GM08714 (cell line): ENCODE results near the gene CASR.

Source experiments
- H3K4me3 ChIP-seq: fragments of 200-500 bp; sonication (Bioruptor generic); 2 replicates; pipeline ENCODE4 v1.5.1; 2014; ENCODE audit warnings: mild to moderate bottlenecking, low read length, inconsistent platforms
- ZNF274 ChIP-seq: IDR thresholded peaks from 2 replicates; pipeline ENCODE4 v1.6.1; 2012; ENCODE audit warnings: mild to moderate bottlenecking, low read depth, low read length

The CASR gene

DNA sequence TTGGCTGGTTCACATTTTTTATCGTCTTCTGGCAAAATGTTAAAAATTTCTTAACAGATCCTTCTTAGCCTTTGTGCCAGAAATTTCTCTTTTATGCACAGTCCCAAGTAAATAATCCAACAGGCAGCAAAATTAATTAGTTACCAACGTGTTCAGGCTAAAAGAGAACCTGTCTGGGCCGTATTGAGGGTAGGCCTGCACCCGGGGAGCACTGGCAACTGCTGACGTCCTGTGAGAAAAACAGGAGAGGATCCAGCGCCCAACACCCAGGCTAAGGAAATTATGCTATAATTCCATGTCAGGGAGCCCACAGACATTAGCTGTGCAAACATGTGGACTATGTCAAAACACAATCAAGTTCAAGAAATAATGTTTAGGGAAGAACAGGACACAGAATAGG is 110.9 kb downstream of the CASR start:
- no peak for TF ChIP-seq ZNF274
- no peak overlapping the region for H3K4me3 ChIP-seq

DNA sequence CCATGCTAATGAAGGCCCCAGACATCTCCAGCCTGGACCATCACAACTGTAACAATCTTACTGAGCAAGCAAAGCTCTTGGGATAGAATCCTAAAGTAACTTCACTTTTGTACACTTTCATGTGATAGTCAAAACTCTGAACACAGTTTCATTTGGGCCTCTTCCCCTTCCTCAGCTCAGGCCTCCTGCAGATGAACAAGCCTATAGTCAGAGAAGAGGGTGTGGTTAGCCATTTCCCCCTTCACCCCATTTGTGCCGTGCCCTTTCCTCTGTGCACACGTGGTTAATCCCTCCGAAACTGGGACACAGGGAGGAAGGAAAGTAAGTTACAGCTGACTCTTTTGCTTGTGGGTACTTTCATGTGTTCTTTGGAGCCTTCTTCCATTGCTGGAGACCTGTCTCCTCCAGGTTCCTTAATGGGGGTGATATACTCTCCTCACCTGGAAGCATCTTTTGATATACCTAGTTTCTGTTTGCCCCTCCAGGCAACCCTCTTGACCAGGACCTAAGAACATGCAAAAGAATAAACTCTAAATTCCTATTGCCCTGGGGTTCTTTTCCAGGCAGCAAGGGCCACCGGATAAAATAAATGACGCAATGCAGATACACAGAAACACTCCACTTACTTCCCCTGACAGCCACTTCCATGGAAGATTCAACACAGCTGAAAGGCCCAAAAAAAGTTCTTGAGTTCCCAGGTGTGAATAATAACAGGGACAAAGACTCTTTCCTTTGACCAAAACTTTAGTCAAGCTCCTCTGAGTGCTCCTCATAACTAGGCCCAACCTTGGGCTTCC is 112.0 kb downstream of the CASR start:
- H3K4me3 ChIP-seq, result no peak overlapping the region
- TF ChIP-seq ZNF274, result no peak

DNA sequence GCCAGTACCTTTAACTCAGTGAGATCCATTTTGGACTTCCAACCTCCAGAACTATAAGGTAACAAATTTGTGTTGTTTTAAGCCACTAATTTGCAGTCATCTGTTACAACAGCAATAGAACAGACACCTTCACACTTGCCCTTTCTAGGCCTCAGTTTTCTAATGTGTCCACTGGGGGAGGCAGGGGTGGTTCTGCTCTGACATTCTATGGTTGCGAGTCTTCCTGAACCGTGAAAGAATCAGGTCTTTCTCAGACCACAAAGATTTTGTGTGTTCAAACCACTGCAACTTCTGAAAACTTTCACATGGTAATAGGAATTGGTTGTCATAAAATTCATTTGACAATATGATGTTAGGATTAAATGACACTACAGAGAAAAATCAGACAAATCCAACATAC is 114.8 kb downstream of the CASR start:
- no peak for TF ChIP-seq ZNF274
- H3K4me3 ChIP-seq, result no peak overlapping the region

DNA sequence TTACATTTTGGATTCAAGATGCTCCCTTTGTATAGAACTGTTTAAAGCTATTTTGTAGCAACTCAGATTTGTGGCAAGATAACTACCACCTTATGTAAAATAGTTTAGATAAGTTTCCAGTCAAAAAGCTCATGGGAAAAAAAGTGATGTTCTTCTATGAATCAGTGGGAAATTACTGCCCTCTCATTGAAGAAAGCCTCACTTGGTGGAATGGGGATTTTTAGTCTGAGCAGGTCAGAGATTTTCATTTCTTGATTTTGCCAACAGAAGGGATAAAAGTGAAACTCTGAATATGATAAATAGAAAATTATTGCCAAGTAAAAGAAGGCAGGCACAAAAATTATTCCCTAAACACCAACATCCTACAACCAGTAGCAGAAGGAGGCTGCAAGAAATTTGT is 115.7 kb downstream of the CASR start:
- H3K4me3 ChIP-seq, result no peak overlapping the region
- no peak for TF ChIP-seq ZNF274

DNA sequence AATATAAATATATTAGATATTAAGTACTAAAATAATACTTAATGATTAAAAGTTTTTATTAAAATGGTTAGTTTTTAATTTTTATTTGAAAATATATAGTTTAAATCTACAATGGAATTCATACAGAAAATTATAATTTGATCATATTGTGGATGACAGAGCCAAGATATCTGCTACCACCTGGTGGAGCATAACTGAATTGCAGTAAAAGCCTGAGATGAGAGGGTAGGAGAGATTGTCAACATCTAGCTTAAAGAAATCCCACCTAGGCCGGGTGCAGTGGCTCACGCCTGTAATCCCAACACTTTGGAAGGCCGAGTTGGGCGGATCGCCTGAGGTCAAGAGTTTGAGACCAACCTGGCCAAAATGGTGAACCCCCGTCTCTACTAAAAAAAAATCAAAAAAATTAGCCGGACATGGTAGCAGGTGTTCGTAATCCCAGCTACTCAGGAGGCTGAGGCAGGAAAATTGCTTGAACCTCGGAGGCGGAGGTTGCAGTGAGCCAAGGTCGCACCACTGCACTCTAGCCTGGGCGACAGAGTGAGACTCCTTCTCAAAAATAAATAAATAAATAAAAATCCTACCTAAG is 116.5 kb downstream of the CASR start:
- no peak for TF ChIP-seq ZNF274

DNA sequence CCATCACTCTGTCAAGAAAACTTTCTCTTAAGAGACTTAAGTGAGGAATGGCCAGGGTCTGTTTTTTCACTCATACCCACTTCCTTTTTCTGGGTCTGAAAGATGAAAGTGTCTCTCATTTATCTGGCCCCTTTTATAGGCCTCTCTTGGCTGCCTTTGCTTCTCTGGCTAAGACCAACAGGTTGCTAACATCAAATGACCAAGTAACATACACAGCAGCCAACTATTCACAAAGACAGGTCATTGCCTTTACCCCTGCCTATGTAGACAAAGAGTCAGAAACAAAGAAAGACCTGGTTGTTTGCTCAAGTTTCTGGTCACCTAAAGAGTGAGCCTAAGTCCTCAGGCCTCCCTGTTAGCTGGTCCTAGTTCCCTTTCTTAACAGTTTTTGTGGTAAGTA is 117.6 kb downstream of the CASR start:
- TF ChIP-seq ZNF274, result no peak
- no peak overlapping the region for H3K4me3 ChIP-seq

More for the DNA sequence above, 116.5 kb downstream of the CASR start:
- no peak overlapping the region for H3K4me3 ChIP-seq

DNA sequence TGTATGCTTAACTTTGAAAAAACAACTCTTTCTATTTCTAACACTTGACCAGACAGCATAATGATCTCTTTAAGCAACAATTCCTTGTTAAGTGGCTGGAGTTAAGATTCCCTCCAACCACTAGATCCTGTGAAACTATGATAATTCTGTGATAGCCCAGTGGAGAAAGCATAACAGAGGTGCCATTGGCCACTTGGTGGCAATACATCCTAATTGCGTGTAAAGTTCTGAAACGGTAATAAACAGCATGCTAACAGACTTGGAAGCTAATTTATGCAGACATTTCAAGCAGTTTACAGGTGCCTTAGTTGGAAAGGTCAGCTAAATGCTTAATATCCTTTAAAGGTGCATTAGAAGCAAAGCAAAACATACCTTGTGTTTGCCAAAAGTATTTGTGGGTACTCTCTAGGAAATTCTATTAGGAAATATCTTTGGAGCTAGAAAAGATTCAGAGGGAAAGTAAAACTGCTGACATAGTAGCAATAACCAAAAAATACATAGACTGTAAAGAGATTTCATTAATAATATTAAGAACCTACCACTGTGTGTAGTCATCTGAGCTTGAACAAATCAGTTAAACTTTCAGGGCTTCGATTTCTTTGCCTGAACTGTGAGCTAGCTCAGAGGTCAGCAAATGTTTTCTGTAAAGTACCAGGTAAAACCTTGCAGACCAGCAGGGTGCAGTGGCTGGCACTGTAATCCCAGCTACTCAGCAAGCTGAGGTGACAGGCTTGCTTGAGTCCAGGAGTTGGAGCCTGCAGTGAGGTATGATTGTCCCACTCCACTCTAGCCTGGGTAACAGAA is 122.6 kb downstream of the CASR start:
- H3K4me3 ChIP-seq, result no peak overlapping the region
- TF ChIP-seq ZNF274, result no peak

DNA sequence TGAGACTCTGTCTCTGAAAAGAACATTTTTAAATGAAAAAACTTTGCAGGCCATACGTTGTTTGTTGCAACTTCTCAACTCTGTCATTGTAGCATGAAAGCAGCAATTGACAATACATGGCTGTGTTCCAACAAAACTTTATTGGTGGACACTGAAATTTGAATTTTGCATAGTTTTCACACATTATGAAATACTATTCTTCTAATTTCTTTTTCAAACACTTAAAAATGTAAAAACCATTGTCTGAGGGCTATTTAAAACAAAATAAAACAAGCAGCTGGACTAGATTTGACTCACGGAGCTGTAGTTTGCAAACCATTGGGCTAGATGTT is 123.1 kb downstream of the CASR start:
- no peak overlapping the region for H3K4me3 ChIP-seq
- TF ChIP-seq ZNF274, result no peak

DNA sequence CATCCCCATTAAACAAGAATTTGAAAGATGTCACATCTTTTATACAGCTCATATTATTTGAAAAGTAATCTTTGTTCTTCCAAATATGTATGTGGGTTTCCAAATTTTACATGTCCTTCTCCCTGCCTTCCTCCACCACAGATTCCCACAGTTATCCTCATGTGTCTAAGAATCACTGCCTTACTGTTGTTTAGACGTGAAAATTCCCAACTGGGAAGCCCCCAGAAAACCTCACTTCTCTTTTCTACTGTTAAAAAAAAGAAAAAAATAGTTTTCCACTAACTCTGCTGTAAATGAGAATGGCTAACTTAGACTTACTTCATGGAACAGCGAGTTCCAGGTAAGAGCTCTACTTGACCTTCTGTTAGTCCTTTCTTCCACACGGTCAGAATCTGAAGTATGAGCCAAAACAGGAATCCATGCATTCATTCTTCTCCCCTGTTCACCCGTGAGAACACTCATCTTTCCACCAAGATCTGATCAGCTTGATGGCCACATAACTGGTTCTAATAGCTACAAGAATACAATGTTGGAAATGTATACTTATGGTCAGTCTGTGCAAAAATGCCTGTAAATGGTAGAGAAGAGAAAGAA is 123.7 kb downstream of the CASR start:
- TF ChIP-seq ZNF274, result no peak
- no peak overlapping the region for H3K4me3 ChIP-seq

DNA sequence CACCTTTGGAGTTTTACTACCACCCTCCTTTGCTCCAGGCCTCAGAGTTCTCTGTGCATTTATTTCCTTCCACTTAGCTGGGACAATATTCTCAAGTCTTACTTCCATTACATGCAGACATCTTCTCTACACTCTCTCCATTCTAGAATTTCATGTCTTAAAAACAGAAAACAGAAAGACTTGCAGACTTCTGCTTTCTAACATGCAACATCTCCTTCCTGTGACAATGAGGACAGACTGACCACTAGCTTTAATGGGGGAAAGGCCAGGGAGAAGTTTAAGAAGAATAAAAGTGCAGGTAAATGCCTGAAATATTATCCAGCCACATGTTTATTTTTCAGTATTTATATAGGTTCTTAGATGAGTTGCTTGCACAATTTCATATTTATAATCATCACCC is 124.5 kb downstream of the CASR start:
- no peak for TF ChIP-seq ZNF274
- no peak overlapping the region for H3K4me3 ChIP-seq

DNA sequence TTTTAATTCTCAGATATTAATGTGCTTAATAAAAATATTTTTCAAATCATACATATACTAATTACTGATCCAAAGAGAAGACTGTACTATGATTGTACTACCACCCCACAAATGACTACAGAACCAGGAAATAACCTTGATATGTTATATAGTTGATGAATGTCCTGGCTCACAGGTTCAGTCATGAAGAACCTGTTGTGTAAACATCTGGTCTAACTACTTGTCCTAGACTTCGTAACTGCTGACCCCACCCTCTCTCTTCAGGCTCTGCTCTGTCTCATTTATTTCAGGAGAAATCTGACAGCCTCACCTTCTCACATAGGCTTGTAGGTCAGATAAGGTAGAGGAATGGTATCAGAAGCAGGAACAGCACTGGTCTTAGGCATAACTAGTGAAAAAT is 126.9 kb downstream of the CASR start:
- no peak for TF ChIP-seq ZNF274

DNA sequence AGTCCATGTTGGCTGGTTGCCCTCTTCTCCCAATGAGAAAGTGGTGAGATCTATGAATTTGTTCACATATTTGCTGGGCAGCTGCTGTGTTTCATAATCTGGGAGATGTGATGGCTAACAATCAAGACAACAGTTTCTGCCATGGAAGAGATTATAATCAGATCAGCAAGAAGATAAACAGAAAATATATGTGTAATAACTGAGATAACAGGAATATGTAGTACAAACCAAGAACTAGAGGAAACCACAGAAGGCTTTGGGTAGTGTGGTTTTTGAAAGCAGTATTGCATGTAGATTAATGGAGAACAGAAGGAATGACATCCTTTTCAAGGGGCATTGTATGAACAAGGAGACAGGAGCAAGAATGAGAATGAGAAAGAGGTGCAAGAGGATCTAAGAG is 129.4 kb downstream of the CASR start:
- no peak for TF ChIP-seq ZNF274
- H3K4me3 ChIP-seq, result no peak overlapping the region

More for the DNA sequence above, 126.9 kb downstream of the CASR start:
- H3K4me3 ChIP-seq, result no peak overlapping the region

DNA sequence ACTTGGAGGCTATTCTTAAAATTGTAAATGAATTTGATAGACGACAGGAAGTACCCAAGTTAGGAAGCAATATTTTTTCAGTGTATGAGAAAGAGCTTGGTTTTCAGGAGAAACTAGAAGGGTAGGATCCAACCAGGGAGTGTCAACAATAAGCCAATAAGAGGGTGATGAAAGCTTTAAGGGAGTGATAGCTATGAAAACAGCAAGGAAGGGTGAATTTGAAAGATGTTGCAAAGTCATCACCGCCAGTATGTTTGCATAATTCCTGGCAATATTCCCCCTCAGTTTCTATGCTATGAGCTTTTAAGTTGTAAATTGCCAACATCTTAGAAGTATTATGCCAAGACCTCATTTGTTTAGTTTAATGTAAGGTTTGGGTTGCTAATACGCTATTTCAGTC is 129.8 kb downstream of the CASR start:
- TF ChIP-seq ZNF274, result no peak
- H3K4me3 ChIP-seq, result no peak overlapping the region

DNA sequence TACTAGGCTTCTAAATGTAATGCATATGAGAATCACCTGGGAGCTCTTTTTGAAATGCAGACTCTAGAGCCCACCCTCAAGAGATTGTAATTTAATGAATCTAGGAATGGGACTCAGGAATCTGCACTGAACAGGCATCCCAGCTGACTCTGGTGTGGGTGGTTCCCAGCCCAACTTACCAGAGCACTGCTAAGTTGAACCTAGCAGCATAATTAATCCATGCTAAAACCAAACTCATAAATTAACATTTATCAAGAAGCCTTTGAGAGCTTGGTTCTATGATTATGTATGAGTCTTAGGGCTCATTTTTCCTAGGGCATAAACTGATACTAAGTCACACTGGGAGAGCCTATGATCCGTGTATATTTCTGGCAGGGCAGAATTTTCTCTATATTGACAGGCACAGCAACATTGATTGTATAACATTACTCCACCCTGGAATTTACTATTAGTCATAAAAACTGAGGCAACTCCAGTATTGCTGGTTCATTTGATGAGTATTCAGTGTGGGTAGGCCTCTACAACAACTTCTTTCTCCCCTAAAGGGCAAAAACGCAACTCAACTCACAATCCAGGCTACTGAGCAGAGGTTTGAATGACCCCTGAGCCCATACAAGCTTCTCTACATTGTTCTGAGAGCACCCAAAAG is 130.9 kb downstream of the CASR start:
- no peak overlapping the region for H3K4me3 ChIP-seq
- TF ChIP-seq ZNF274, result no peak
